Measurements from ENCODE around the gene QRFP.
"Not testable (repeated sequence)": the region's sequence is repeated elsewhere in the genome, so short reads cannot be mapped to it uniquely, and the experiment has no call there.

The QRFP gene

GRCh38 chr9:130849356-130849755 lies 47.3 kb downstream of the QRFP start:
- DNase-seq (ENCODE audit: low spot score): no peak

GRCh38 chr9:130848514-130848913 lies 48.1 kb downstream of the QRFP start:
- not testable (repeated sequence) for DNase-seq (ENCODE audit: low spot score)

GRCh38 chr9:130847306-130848217 lies 49.0 kb downstream of the QRFP start:
- peak; percentile 96 for DNase-seq (ENCODE audit: low spot score)

GRCh38 chr9:130846487-130847305 lies 49.9 kb downstream of the QRFP start:
- peak; percentile 90 for DNase-seq (ENCODE audit: low spot score)

- no peak for DNase-seq (ENCODE audit: low spot score)
Observed at GRCh38 chr9:130845901-130846481, 50.6 kb downstream of the QRFP start.

GRCh38 chr9:130845254-130845653 lies 51.4 kb downstream of the QRFP start:
- no peak for DNase-seq (ENCODE audit: low spot score)

- no peak for DNase-seq (ENCODE audit: low spot score)
Observed at GRCh38 chr9:130844044-130844451, 52.6 kb downstream of the QRFP start.

GRCh38 chr9:130843049-130843908 lies 53.3 kb downstream of the QRFP start:
- DNase-seq (ENCODE audit: low spot score): no peak
